ENCODE results near the gene IFT81. TPM values are rescaled to one million over a fixed set of nuclear protein-coding genes. Genes with fewer than 3 reads are reported as not detected.

The IFT81 gene, protein sequence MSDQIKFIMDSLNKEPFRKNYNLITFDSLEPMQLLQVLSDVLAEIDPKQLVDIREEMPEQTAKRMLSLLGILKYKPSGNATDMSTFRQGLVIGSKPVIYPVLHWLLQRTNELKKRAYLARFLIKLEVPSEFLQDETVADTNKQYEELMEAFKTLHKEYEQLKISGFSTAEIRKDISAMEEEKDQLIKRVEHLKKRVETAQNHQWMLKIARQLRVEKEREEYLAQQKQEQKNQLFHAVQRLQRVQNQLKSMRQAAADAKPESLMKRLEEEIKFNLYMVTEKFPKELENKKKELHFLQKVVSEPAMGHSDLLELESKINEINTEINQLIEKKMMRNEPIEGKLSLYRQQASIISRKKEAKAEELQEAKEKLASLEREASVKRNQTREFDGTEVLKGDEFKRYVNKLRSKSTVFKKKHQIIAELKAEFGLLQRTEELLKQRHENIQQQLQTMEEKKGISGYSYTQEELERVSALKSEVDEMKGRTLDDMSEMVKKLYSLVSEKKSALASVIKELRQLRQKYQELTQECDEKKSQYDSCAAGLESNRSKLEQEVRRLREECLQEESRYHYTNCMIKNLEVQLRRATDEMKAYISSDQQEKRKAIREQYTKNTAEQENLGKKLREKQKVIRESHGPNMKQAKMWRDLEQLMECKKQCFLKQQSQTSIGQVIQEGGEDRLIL
- total RNA-seq (2016; rRNA removed; fragmentation: Illumina TruSeq; extraction: Trizol) (13.0 and 13.3 TPM in 2 replicates), polyA plus RNA-seq (2011; rRNA removed) (3.1 and 4.2 TPM in 2 replicates), polyA minus RNA-seq (2011; rRNA and poly(A)+ RNA removed; ENCODE audit: low replicate concordance) (1.5 and 2.3 TPM in 2 replicates), Bru-seq, nascent RNA (percentile 52 among the genes with signal in this experiment), BruChase-seq, experiment 1, labeled RNA remaining after a 6-hour chase (percentile 41 among the genes with signal in this experiment), BruChase-seq, experiment 2, labeled RNA remaining after a 2-hour chase (percentile 49 among the genes with signal in this experiment)
- 11.0 and 12.4 TPM in 2 replicates for total RNA-seq (2016; cell fraction: cytosol; rRNA removed; fragmentation: Illumina TruSeq; extraction: Trizol; ENCODE audit: low read depth)
- total RNA-seq (2016; cell fraction: insoluble cytoplasmic fraction; rRNA removed; fragmentation: Illumina TruSeq; extraction: Trizol), result 11.7 and 13.4 TPM in 2 replicates
- total RNA-seq (2016; cell fraction: membrane; rRNA removed; fragmentation: Illumina TruSeq; extraction: Trizol), result 6.8 and 7.4 TPM in 2 replicates
- total RNA-seq (2016; cell fraction: nucleus; rRNA removed; fragmentation: Illumina TruSeq; extraction: Trizol), result 15.0 and 16.9 TPM in 2 replicates
- 1.2 and 1.5 TPM in 2 replicates for polyA plus RNA-seq (2011; cell fraction: cytosol; rRNA removed)
- polyA plus RNA-seq (2011; cell fraction: nucleus; rRNA removed), result 7.0 and 7.1 TPM in 2 replicates
- 4.5 and 5.3 TPM in 2 replicates for polyA plus RNA-seq (2012)
- polyA plus RNA-seq (2016; cell fraction: cytosol; fragmentation: Illumina TruSeq; extraction: Trizol; ENCODE audit: low read depth), result 0.58 and 0.62 TPM in 2 replicates
- polyA plus RNA-seq (2016; cell fraction: insoluble cytoplasmic fraction; fragmentation: Illumina TruSeq; extraction: Trizol; ENCODE audit: low read depth), result 11.3 and 11.5 TPM in 2 replicates
- polyA plus RNA-seq (2016; cell fraction: membrane; fragmentation: Illumina TruSeq; extraction: Trizol; ENCODE audit: low read depth), result 1.2 and 1.8 TPM in 2 replicates
- polyA plus RNA-seq (2016; cell fraction: nucleus; fragmentation: Illumina TruSeq; extraction: Trizol; ENCODE audit: insufficient read depth, low read depth), result 21.3 and 21.4 TPM in 2 replicates
- 3.5 and 4.3 TPM in 2 replicates for polyA minus RNA-seq (2011; cell fraction: cytosol; rRNA and poly(A)+ RNA removed)
- 13.3 and 14.9 TPM in 2 replicates for polyA minus RNA-seq (2011; cell fraction: nucleus; rRNA and poly(A)+ RNA removed)
- long read RNA-seq, experiment 1, partial matches to known transcripts, result 8 of 9 reads
- long read RNA-seq, experiment 1, other reads (novel, unspliced or antisense), result 0 of 9 reads
- long read RNA-seq, experiment 2, partial matches to known transcripts, result 0 of 3 reads
- long read RNA-seq, experiment 2, other reads (novel, unspliced or antisense), result 2 of 3 reads

DNA sequence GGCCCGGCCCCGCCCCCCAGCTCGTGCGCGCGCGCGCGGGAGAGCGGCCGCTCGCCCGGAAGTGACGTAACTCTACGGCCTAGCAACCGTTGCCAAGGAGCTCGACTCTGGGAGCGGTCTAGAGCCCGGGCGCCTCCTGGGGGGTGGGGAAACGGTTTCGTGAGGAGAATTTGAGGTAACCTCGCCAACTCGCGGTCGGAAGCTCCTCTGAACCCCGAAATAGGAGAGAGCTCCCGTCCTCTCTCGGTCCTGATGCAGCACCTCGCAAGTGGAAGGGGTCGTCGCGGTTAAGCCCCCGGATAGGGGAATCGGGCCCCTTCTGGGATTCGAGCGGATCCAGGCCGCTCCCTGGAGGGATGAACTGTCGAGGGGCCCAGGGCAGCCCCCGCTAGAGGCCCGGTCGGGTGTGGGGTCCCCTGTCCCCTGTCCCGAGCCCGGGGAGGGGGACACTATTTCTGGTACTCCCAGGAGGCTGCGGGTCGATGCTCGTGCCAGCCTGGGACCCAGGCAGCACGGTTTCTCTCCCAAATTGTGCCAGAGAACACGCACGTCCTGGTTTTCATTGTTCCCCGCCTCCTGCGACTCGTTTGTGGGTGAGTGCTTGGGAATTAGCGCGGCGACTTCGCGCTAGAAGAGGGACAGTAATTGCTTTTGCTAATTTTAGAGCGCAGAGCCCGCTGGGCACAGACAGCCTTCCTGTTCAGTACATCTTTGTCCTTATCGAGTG, at the start of gene IFT81:
Gene IFT81, plus strand, starts transcription at position 89 of the 727 bp plus-strand sequence. CDS start 3,024 bp downstream, outside the sequence.
- Histone ChIP-seq H3K79me2 (ENCODE audit: insufficient read depth, low read length) (peaks cover 8% of the 10 kb centered on the region), H3K9ac (ENCODE audit: insufficient read depth, low read depth, low read length) (peak within 1 kb of the TSS; percentile 87), H3K27me3 (ENCODE audit: control insufficient read depth in 1 of 2, insufficient read depth in 2 of 2, low read length in 2 of 2) (no peaks in the 10 kb centered on the region; a peak in 1 of 5 replicates), H2AFZ (ENCODE audit: low read length) (peak within 1 kb of the TSS; percentile 66), H3K9me3 (ENCODE audit: low read length) (no peaks in the 10 kb centered on the region), H3K36me3 (replicated peaks in 1 of 2; ENCODE audit: control insufficient read depth in 1 of 2, insufficient read depth in 2 of 2, low read length in 2 of 2) (peaks cover 0 to 12% of the 10 kb centered on the region in 2 experiments; a peak in 1 of 5 replicates), H3K27ac (ENCODE audit: extremely low read length, insufficient read depth, low read length) (peak within 1 kb of the TSS; percentile 75), H3K4me2 (ENCODE audit: low read depth, low read length) (peak within 1 kb of the TSS; percentile 91), H3K4me3 (replicated peaks in 1 of 3; ENCODE audit: insufficient read depth in 1 of 3, low read depth in 2 of 3, low read length in 3 of 3) (peak within 1 kb of the TSS; percentile 72 to 99 (median 96)), H4K20me1 (ENCODE audit: insufficient read depth, low read length) (no peaks in the 10 kb centered on the region), H3K4me1 (ENCODE audit: insufficient read depth, low read length) (peaks cover 45% of the 10 kb centered on the region)
- intact Hi-C loops (cut with micrococcal nuclease; ENCODE audit: unreplicated experiment) (no loop called here), in situ Hi-C loops (cut with HindIII; ENCODE audit: extremely low pct_ligation_motif_present, low pct_unique_long_range_greater_than_20kb) (loop anchor here (25.0 kb wide), 2 partner anchors 313 to 463 kb away; partner anchors contain the start of gene PPTC7)
- CTCF ChIA-PET (ENCODE audit: low intra/inter-chr PET ratio, low total read pairs), result interaction anchor here (1.6 kb wide), 1 partner anchor 22 kb away, joined by 6 read pairs; no protein-coding TSS in a partner anchor
- ATAC-seq (peak; percentile 89), DNase-seq (ENCODE audit: low spot score) (peak; percentile 83), FAIRE-seq (no peak)
- POLR2A ChIA-PET, result interaction anchor here (0.6 to 3.1 kb wide), 11 partner anchors 9 to 377 kb away, joined by 3 to 26 read pairs (median 3); partner anchors contain the start of genes ATP2A2 and VPS29
- TSS peak; percentile 84 for BruUV-seq (replicated peaks)
- WGBS (ENCODE audit: low lambda C conversion rate), result 0% methylated on average over 13 of the region's 61 CpGs
- TF ChIP-seq SALL2 (CRISPR knock-in tag; IDR thresholded peaks at IDR 0.05) (peak; percentile 32; the same call in 1 of the 2 replicates), XRCC5 (optimal IDR thresholded peaks at IDR 0.05; ENCODE audit: low read length) (no peak), CBX2 (IDR thresholded peaks at IDR 0.05; ENCODE audit: low read depth, low read length) (no peak), CBX2 (CRISPR knock-in tag; IDR thresholded peaks at IDR 0.05; ENCODE audit: low read depth) (no peak), SNRNP70 (IDR thresholded peaks at IDR 0.05; ENCODE audit: low read depth, low read length) (no peak), PITX1 (CRISPR knock-in tag; IDR thresholded peaks at IDR 0.05) (peak; percentile 59), ISL2 (CRISPR knock-in tag; IDR thresholded peaks at IDR 0.05) (0 out of 2 replicates have a peak, but pooled peaks have one; percentile 10), HNRNPLL (IDR thresholded peaks at IDR 0.05; ENCODE audit: low read depth, low read length, poor library complexity, severe bottlenecking) (no peak), RBM22 (optimal IDR thresholded peaks at IDR 0.05; ENCODE audit: low read length) (peak; percentile 25)
- TF ChIP-seq, protein P1, sequence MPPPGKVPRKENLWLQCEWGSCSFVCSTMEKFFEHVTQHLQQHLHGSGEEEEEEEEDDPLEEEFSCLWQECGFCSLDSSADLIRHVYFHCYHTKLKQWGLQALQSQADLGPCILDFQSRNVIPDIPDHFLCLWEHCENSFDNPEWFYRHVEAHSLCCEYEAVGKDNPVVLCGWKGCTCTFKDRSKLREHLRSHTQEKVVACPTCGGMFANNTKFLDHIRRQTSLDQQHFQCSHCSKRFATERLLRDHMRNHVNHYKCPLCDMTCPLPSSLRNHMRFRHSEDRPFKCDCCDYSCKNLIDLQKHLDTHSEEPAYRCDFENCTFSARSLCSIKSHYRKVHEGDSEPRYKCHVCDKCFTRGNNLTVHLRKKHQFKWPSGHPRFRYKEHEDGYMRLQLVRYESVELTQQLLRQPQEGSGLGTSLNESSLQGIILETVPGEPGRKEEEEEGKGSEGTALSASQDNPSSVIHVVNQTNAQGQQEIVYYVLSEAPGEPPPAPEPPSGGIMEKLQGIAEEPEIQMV (CRISPR knock-in tag; IDR thresholded peaks at IDR 0.05; ENCODE audit: low read depth), result no peak
- TF ChIP-seq, protein P2, sequence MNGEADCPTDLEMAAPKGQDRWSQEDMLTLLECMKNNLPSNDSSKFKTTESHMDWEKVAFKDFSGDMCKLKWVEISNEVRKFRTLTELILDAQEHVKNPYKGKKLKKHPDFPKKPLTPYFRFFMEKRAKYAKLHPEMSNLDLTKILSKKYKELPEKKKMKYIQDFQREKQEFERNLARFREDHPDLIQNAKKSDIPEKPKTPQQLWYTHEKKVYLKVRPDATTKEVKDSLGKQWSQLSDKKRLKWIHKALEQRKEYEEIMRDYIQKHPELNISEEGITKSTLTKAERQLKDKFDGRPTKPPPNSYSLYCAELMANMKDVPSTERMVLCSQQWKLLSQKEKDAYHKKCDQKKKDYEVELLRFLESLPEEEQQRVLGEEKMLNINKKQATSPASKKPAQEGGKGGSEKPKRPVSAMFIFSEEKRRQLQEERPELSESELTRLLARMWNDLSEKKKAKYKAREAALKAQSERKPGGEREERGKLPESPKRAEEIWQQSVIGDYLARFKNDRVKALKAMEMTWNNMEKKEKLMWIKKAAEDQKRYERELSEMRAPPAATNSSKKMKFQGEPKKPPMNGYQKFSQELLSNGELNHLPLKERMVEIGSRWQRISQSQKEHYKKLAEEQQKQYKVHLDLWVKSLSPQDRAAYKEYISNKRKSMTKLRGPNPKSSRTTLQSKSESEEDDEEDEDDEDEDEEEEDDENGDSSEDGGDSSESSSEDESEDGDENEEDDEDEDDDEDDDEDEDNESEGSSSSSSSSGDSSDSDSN (CRISPR knock-in tag; IDR thresholded peaks at IDR 0.05), result peak; percentile 51

Measured in HepG2 (cell line).